HG03342 (cell line): ENCODE results near the gene ADCY10.
A peak's percentile ranks its signal among the peaks of the same experiment; 100 is the strongest.

ENCODE experiments used
- ATAC-seq: cut with Tn5 transposase; IDR thresholded peaks from one replicate; pipeline ENCODE4 v1.9.1; 2021; ENCODE audit warnings: mild to moderate bottlenecking, moderate library complexity; ENCODE audit not compliant: unreplicated experiment

ADCY10 gene

GRCh38 chr1:167926486-167926997 lies 12.6 kb upstream of the ADCY10 start:
- no peak for ATAC-seq

GRCh38 chr1:167924543-167925231 lies 10.8 kb upstream of the ADCY10 start:
- no peak for ATAC-seq

- ATAC-seq = no peak
Measured at GRCh38 chr1:167924102-167924501, 10.2 kb upstream of the ADCY10 start.

- ATAC-seq = no peak
Measured at GRCh38 chr1:167923324-167924056, 9.6 kb upstream of the ADCY10 start.

GRCh38 chr1:167922611-167923074 lies 8.7 kb upstream of the ADCY10 start:
- no peak for ATAC-seq

- ATAC-seq = no peak
Measured at GRCh38 chr1:167922023-167922422, 8.1 kb upstream of the ADCY10 start.

GRCh38 chr1:167916766-167917511 lies 3.0 kb upstream of the ADCY10 start:
- no peak for ATAC-seq

GRCh38 chr1:167915569-167915968 lies 1.6 kb upstream of the ADCY10 start:
- no peak for ATAC-seq

- no peak for ATAC-seq
Measured at GRCh38 chr1:167912294-167912693, 1.6 kb downstream of the ADCY10 start.

GRCh38 chr1:167911413-167911812 lies 2.5 kb downstream of the ADCY10 start:
- no peak for ATAC-seq

GRCh38 chr1:167910530-167910929 lies 3.4 kb downstream of the ADCY10 start:
- no peak for ATAC-seq

- peak; percentile 58 for ATAC-seq
Measured at GRCh38 chr1:167909691-167910180, 4.2 kb downstream of the ADCY10 start.

- no peak for ATAC-seq
Measured at GRCh38 chr1:167905671-167906070, 8.3 kb downstream of the ADCY10 start.

- ATAC-seq = no peak
Measured at GRCh38 chr1:167905182-167905581, 8.8 kb downstream of the ADCY10 start.

- no peak for ATAC-seq
Measured at GRCh38 chr1:167904652-167905130, 9.2 kb downstream of the ADCY10 start.

- no peak for ATAC-seq
Measured at GRCh38 chr1:167900907-167901306, 13.0 kb downstream of the ADCY10 start.

- ATAC-seq = peak; percentile 80
Measured at GRCh38 chr1:167899253-167899681, 14.7 kb downstream of the ADCY10 start.

GRCh38 chr1:167898578-167899222 lies 15.2 kb downstream of the ADCY10 start:
- ATAC-seq = peak; percentile 16

GRCh38 chr1:167893798-167894197 lies 20.1 kb downstream of the ADCY10 start:
- no peak for ATAC-seq

GRCh38 chr1:167890400-167890799 lies 23.5 kb downstream of the ADCY10 start:
- ATAC-seq = no peak
